DMS 273 (cell line): Measurements from ENCODE around the gene MRPS35.

Experiments
- DNase-seq: peaks from one replicate; lab custom pipeline; 2025; ENCODE audit not compliant: unreplicated experiment; lab: John Stamatoyannopoulos, UW

The MRPS35 gene

DNA sequence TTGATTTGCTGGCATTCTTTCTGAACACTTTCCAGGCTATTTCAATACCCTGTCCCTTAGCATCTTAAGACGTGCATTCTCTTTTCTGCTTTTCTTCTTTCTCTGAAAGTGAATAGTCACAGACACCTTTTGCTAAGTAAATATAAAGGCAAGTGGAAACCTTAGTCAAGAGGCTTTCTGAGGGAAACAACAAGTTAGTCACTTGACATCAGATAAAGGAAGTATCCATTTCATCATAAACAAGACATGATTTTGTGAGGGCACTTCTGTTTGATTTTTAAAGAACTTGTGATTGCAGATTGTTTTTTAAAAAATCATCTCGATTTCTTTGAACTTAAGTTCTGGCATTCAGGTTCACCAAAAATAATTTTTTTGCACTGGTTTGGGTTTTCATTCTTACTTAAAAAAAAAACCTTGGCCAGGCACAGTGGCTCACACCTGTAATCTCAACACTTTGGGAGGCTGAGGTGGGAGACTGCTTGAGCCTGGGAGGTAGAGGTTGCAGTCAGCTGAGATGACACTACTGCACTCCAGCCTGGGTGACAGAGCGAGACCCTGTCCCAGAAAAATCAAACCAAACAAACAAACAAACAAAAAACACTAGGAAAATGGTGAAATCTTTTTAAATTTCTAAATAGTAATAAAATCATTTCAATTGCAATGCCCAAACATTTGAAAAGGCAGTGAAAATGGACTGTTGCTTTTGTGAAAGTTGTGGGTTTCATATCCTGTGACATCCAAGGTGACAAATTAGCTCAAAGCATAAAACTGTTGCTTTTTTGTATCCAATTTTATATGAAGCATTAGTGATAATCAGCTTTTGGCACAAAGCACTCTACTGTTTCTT, 61.1 kb downstream of the MRPS35 start:
- no peak for DNase-seq

DNA sequence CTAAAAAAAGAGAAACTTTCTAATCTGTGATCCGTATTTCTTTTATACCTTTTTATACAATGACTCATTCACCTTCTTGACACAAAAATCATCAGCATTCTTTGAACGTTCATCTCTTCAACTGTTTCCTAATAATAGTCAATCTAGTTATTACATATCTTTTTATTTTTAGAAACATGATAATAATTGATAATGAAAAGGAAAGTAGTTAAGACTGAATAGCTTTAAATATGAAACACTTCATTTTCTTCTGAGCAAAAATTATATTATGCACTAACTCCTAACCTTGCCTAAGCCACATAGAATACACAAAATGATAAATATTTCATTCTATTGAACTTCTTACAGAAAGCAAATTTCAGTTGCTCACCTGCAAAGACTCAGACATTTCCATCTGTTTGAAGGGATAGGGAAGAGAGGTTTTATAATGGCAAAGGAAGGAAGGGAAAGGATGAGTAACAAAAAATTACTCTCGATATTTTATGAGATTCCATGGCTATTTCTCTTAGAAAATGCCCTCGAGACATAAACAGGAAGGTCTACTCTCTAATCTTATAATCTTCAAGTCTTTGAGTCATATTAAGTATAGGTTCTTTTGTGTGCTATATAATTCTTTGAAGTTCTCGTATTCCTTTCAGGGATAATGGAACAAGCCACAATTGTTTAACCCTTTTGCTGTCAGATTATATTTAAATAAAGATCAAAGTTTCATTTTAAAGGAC, 61.9 kb downstream of the MRPS35 start:
- no peak for DNase-seq

DNA sequence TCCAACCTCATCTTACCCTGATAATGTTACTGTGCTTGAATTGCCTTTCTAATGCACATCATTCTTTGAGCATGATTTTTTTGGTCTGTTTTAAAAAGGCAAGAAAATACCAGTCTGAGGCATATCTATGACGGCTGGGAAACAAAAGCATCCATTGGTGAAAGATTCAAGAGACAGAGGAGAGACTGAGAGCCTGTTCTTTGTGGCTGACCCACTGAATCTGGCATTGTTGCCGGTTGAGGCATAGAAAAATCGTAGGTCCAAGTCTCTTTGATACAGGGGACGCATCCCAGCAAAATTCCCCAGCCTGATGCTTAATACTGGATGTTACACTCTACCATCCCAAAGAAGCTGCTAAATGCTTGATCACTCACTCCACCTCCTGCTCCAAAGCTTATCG, 66.5 kb downstream of the MRPS35 start:
- DNase-seq = no peak

DNA sequence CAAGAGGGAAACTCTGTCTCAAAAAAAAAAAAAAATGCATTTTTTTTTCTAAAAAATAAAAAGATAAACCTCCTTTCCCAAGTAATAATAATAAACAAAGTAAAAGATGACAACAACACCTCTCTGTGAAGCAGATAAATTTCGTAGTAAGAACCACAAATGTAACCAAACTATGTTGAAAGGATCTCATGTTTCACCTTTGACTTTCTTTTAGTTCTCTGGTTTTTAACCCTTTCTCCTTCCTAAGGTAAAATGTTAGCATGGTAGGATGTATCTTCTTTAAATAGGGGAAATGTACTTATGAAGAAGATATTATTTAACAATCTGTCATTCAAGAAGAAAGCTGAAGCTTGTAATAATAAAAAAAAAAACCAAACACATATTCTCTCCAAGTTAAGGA, 67.6 kb downstream of the MRPS35 start:
- no peak for DNase-seq

DNA sequence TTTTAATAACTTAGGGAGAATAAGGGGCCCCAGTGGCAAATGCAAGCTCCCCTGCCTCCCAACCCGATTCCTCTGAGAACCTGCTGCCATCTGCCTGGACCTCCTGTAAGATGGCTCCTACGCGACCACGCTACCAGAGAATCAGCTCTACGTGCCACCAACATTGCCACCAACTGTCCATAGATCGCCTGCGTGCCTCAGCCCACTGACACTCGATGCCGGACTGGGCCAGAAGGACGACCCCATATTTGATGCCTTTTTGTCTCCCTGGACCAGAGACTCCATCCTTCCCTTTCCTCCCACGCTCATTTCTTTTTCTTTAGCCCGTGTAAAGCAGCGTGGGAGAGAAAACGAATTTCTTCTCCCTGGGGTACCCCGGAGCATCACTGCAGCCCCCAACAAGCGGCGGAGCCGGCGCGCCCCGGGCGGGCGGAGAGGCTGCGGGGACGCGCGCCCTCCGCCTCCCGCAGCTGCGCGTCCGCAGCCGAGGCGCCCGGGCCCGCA, 68.8 kb downstream of the MRPS35 start:
- peak; percentile 55 for DNase-seq

DNA sequence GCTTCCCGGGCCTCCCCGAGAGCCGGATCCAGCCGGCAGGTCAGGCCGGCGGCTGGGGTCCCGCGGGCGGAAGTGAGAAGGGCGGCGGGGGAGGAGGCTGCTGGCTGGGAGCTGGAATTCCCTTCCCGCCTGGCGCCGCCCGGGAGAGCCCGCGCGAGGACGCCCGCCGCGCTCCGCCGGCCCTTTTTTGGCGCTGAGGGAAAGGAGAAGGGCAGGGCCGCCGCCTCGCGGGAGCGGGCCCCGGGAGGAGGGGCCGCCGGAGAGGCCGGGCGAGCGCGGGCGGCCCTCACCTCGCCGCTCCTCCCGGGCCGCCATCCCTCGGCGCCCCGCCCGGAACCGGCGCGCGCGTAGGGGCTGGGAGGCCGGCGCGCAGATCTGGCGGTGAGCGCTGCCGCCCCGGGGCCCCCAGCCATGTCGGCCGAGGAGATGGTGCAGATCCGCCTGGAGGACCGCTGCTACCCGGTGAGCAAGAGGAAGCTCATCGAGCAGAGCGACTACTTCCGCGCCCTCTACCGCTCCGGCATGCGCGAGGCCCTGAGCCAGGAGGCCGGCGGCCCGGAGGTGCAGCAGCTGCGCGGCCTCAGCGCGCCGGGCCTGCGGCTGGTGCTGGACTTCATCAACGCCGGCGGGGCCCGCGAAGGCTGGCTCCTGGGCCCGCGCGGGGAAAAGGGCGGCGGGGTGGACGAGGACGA, 69.4 kb downstream of the MRPS35 start, which contains the start of the genes KLHL42 and MANSC4:
KLHL42 (plus strand) TSS at position 314 of the 692 bp plus-strand sequence; CDS start at position 412, 98 bp downstream.
MANSC4 (minus strand) TSS at position 317 of the 692 bp plus-strand sequence. CDS start 8,960 bp downstream, outside the sequence.
- DNase-seq = peak; percentile 85

DNA sequence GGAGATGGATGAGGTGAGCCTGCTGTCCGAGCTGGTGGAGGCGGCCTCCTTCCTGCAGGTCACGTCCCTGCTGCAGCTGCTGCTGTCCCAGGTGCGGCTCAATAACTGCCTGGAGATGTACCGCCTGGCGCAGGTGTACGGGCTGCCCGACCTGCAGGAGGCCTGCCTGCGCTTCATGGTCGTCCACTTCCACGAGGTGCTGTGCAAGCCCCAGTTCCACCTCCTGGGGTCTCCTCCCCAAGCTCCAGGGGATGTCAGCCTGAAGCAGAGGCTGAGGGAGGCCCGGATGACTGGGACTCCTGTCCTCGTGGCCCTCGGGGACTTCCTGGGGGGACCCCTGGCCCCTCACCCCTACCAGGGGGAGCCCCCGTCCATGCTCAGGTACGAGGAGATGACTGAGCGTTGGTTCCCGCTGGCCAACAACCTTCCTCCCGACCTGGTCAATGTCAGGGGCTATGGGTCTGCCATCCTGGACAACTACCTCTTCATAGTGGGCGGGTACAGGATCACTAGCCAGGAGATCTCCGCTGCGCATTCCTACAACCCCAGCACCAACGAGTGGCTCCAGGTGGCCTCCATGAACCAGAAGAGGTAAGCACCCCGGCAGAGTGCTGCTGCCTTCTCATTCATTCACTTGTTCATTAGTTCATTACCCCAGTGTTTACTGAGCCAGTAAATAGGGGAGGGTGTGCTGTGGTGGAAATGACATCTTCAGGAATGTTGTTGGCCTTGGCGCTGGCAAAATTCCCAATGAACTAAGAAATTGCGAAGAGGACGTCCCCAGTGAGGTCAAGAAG, 70.2 kb downstream of the MRPS35 start:
- peak; percentile 44 for DNase-seq

DNA sequence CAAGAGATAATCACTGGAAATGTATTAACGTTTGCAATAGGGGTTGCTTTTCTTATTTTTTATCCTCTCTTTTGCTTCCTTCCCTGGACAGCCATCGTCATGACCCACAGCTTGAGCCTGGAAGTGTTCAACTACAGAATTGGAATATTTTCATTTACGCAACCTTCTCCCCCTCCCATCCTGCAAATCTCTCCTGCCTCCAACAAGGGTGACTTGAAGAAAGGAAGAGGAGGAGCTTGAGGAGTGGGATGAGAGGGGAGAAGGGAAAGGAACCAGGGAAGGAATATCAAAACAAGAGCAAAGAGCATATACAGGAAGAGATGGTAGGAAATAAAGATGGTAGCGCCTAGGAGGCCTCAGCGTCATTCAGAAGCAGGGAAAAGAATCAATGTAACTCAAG, 71.0 kb downstream of the MRPS35 start:
- no peak for DNase-seq

DNA sequence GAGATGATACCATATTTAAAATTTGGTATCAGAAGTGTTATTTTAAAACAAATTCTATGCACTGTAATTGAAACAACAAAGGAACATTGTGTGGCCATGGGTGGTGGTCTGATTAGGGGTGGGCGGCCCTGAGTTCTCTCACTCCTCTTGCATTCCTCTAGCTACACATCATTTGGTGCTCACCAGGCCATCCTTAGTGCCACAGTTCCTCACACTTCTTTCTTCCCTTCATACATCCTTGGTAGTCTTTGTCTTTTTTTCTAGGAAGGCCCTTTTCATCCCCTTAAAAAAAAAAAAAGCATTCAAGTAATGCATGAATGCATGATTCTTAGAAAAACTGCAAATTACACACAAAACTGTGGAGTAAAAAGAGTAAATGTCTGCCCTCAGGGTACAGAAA, 71.8 kb downstream of the MRPS35 start:
- no peak for DNase-seq

DNA sequence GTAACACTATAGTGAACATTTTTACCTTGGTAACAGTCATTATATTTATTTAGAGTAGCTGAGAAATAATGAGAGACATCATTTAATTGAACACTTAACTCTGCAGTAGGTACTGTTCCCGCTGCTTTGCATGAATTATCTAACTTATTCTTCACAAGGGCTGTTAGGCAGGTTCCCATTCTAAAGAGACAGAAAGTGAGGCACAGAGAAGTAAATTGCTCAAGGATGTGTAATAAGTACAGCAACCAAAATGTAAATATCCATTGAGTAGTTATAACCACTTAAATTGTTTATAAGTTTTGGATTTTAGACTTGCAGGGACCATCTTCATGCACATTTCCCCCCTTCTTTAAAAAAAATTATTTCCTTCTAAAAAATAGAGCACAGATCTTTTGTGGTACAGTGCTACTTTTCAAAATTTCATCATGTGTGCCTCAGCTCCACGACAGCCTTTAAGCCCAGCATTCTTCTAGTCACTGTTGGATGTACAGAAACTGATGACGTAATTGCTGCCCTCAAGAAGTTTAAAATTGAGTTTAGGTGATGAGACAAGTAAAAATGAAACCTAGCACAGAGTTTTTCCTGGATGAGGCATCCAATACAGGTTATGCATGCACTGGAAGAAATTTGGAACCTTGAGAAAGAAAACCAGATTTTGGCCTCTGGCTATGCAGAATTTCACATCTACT, 75.4 kb downstream of the MRPS35 start:
- DNase-seq = no peak

DNA sequence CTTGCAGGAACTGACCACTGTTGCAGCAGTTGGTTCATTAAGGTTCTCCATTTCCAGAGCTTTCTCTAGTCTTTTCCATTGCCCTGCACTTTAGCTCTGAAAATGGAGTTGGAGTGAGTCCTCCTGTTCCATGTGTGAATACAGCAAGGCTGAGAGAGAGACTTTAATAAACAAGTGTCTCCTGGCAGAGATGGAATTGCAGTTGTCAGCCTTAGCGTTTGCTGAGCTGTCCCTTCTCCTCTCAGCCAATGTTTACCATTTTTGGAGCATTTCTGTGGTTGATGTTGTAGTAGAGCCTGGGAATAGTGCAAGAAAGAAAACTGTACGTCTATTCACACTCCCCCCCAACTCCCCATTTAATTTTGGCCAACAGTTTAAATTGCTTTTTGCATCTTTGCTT, 76.9 kb downstream of the MRPS35 start:
- DNase-seq = no peak

DNA sequence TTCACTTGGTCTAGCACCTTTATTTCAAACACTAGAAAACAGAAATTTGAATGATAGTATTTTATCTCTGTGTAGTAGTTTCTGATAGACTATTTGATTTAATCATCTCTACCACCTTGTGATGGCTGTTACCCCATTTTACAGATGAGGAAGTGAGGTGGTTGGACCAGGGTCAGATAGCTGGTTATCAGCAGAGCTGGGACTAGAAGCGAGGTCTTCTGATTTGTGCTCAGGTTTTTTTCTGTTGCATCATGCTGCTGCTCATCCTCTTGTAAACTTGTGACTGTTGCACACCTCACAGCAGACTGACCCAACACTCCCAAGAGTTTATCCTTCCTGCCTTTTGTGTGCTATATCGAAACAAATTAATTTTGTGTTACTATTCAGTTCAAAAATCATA, 79.5 kb downstream of the MRPS35 start:
- no peak for DNase-seq

DNA sequence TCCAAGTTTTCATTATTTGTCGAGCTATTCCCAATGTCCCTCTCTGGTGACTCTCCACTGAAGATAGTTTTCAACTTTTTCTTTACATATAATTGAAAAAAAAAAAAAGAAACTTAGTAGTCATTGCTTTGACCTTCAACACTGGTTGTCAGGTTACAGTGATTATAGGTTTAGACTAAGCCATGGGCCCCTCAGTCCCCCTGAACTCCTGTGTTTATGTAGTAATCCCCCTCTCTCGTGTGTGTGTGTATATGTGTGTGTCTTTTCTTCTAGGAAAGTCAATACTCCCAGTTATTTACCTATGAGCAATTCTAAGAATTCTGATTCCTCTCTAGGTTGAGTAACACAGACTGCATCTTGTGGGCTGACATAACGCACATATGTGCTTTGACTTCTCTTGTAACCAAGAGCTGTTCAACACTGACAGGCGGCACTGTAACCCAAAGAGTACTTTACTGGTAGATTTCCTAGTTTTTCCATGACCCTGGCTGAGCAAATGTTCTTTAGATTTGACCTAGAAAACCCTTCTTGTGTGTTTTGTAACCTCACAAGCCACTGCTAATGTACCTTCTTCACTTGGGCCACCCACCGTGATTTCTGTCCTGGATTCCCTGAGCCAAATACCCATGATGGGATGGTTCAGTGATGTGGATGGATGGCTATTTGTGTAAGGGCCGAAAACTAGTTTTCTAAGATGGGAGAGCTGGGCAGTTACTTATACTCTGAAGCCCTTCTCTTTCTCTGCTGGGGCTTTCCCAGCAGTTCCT, 84.4 kb downstream of the MRPS35 start:
- no peak for DNase-seq

DNA sequence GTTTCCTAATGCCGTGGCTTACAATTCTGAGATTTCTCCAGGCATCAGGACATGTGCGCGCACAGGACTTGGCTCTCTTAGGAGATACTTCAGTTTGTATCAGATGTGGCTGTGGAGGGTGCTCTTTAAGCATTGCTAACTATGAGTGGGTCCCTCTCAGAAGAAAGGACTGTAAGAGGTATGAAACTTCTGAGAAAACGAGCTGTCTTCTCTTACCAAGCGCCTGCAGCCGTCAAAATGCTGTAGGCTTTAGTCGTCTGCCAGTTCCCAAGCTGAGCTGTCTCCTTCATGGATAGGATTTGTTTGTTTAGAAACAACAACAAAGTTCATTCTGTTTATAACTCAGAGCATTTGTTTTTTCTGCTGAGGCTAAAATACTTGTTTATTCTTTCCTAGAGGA, 85.5 kb downstream of the MRPS35 start:
- no peak for DNase-seq

DNA sequence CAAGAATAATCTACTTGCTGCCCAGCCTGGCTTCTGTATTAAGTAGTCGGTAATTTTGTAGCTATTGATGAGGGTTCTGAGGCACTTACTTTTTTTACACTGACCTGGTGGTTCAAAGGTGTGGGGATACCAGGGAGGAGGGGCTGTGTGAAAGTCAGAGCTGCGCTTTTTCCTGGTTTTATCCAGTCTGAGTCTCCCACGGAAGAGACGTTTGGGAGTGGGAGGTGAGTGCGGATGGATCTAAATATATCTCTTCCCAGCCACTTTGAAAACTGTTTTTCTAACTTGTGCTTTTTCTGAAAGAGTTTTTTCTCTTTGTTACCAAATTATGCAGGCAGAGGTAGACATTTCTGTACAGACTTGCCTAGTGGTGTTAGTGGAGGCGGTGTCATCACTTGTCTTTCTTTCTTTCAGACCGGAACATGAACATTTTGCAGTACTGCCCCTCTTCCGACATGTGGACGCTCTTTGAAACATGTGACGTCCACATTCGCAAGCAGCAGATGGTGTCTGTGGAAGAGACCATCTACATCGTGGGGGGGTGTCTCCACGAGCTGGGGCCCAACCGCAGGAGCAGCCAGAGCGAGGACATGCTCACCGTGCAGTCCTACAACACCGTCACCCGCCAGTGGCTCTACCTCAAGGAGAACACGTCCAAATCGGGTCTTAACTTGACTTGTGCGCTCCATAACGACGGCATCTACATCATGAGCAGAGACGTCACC, 86.8 kb downstream of the MRPS35 start:
- no peak for DNase-seq

DNA sequence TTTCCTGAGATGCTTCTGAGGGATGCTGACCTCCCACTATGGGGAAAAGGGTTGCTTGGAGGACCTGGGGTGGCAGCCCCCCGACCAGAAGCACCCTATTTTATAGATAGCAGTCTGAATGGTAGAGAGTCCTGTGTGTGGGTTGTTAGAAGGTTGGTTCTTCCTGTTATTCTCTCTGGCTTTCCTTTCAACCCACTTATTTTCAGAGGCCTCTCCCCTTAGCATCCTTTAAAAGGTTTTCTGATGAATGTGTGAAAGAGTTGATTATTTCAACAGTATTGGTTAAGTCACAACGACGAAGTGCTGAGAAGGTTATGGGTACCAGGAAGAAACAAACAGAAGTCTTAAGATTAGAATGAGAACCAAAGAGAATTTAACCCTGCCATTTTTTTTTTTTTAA, 90.2 kb downstream of the MRPS35 start:
- DNase-seq = no peak

DNA sequence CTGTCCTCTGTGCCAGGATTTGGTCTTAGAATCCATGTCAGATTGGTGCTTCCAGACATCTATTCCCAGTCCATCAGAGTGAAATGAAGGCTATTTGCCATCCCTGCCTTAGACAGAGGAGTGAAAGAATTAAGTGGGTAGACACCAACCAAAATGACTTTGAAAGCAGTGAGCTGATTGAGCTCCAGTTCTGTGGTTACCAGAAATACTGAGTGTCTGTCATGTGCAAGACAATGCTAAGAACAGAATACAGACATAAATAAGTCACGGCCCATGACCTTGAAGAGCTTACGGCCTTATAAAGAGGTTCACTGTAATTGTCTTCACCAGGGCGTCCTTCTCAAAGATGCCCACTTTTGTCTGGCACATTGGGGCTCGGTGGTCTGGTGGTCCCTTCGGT, 91.0 kb downstream of the MRPS35 start:
- DNase-seq = no peak

DNA sequence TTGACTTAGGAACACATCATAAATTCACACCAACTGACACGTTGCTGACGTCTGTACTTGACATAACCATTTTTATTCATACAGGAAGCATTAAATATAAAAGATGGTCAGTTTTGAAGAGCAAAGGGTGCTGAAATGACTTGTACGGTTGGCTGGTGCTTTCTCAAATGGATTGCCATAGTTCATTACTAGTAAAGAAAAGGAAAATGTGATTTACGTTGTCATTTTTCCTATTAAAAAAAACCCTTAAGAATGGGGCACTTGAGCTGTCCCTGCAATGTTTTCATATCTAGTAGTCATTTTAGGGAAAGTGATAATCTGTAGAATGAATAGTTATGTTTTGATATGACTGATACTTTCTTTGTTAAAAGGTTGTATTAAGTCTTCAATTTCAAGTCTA, 91.9 kb downstream of the MRPS35 start:
- DNase-seq = no peak

DNA sequence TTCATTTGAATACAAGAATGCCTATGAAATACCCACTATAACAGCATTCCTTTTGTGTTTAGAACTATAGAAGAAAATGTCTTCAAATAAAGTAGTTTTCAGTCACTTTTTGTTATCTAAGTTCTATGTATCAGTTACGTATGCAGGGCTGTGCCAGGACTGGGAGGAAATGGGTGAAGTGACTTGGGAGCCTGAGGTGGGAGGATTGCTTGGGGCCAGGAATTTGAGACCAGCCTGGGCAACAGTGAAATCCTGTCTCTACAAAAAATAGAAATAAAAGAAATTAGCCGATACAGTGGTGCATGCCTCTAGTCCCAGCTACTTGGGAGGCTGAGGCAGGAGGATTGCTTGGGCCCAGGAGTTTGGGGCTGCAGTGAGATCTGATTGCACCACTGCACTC, 92.3 kb downstream of the MRPS35 start:
- no peak for DNase-seq
